22Rv1 (cell line): ENCODE measurements around the gene PODN.

Source experiments
- H3K27ac ChIP-seq: fragments of 450-650 bp; 2 replicates; pipeline ENCODE4 v1.5.1; 2017
- CTCF ChIP-seq: fragments of 450-650 bp; IDR thresholded peaks from 2 replicates; pipeline ENCODE4 v1.5.1; 2017; ENCODE audit warnings: mild to moderate bottlenecking
- ZFX ChIP-seq: fragments of 450-650 bp; IDR thresholded peaks from 2 replicates; pipeline ENCODE4 v1.6.1; 2017; ENCODE audit warnings: antibody characterized with exemption, borderline replicate concordance

The PODN gene

DNA sequence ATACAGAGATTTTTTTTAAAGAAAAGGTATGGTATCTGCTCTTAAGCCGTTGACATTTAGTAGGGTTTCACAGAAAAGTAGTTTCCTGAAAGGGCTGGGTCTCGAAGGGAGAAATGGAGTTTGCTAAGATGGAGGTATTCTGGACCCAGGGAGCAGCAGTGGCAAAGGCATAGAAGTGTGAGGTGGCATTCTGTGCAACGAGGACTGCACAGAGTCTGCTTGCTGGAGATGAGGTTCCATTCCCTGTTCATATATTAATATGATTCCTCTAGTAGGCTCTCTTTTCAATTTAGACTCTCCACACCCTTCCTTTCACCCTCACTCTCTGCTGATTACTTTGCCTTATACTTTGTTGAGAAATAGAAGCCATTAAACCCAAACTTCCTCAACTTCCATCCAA lies 38.5 kb upstream of the PODN start:
- TF ChIP-seq ZFX (no peak), CTCF (no peak)
- no peak overlapping the region for H3K27ac ChIP-seq

DNA sequence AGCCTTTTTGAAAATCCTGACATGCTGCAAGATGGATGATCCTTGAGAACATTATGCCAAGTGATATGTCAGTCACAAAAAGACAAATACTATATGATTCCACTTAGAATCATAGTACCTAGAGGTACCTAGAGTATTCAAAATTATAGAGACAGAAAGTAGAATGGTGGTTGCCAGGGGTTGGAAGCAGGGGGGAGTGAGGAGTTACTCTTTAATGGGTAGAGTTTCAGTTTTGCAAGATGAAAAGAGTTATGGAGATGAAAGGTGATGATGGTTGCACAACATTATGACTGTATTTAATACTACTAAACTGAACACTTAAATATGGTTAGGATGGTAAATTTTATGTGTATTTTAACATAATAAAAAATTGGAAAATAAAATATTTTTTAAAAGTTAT lies 37.9 kb upstream of the PODN start:
- H3K27ac ChIP-seq: no peak overlapping the region
- no peak for TF ChIP-seq ZFX
- no peak for TF ChIP-seq CTCF

GRCh38 chr1:53025034-53025768 lies 36.8 kb upstream of the PODN start:
- TF ChIP-seq CTCF: no peak
- no peak for TF ChIP-seq ZFX
- H3K27ac ChIP-seq: no peak overlapping the region

GRCh38 chr1:53025769-53026112 lies 36.3 kb upstream of the PODN start:
- TF ChIP-seq ZFX (no peak), CTCF (no peak)
- no peak overlapping the region for H3K27ac ChIP-seq

DNA sequence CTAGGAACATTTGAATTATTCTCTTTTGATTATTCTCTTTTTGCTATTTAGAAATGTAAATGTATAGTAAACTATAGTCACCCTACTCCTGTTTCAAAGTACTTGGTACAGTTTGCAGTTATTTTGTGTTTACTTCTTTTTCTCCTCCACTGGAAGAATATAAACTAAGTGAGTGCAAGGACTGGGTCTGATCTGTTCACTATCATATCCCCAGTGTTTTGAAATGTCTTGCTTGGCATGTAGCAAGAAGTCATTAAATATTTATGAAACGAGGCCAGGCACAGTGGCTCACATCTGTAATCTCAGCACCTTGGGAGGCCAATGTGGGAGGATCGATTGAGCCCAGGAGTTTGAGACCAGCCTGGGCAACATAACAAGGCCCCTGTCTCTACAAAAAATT lies 35.8 kb upstream of the PODN start:
- no peak overlapping the region for H3K27ac ChIP-seq
- no peak for TF ChIP-seq CTCF
- TF ChIP-seq ZFX: no peak

GRCh38 chr1:53031732-53032131 lies 30.3 kb upstream of the PODN start:
- no peak overlapping the region for H3K27ac ChIP-seq
- no peak for TF ChIP-seq ZFX
- TF ChIP-seq CTCF: no peak

DNA sequence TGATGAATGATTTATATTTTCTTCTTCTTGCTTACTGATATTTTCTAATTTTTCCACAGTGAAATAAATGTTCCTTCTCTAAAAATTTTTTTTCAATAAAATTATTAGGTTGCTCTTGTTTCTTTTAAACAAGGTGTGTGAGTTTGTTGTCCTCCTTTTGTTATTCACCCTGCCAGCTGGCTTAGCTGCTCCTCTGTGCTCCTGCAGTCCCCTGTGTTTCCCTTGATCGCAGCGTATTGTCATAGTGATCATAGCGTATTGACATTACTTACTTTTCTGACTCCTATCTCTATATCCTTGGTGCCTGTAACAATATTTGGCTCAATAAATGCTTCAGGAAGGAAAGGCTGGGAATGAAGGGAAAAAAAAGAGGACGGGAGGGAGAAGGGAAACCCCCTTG lies 24.9 kb upstream of the PODN start:
- TF ChIP-seq ZFX (no peak), CTCF (no peak)

More for the DNA sequence above, 24.9 kb upstream of the PODN start:
- H3K27ac ChIP-seq: no peak overlapping the region
